ENCODE data around the gene PIAS2.

- TF ChIP-seq POLR2AphosphoS5 (IDR thresholded peaks at IDR 0.05) (no peak), CTCF (IDR thresholded peaks at IDR 0.05) (no peak), POLR2A (IDR thresholded peaks at IDR 0.05) (no peak)
Observed at GRCh38 chr18:46910856-46911255, 6.5 kb downstream of the PIAS2 start.
